ENCODE results near the gene ADM.

DNA sequence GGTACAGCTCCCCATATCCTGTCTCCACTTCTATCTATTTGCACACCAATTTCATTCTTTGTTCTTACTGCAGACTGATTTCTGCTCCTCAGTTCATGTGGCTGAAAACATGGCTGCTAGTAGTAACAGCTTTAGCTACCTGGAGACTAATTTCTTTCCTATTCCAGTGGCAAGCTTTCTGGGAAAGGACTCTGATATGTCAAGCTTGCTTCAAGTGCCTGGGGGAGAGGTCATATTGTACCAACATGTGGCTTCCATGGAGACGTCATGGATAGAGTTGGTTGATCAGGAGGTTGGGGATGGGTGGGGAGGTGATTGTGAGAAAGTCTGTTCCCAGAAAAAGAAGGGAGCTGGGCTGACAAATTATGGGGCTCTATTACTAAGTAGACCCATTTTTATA, 44.9 kb downstream of the ADM start:
- TF ChIP-seq SP1 (IDR thresholded peaks at IDR 0.05), result no peak
- TF ChIP-seq BHLHE40 (IDR thresholded peaks at IDR 0.05; ENCODE audit: borderline replicate concordance), result no peak
- no peak for TF ChIP-seq FOXK2 (IDR thresholded peaks at IDR 0.05)

All from HEK293T (cell line).